Activated CD4-positive, alpha-beta memory T cell treated with anti-CD3 and anti-CD28 coated beads for 36 hours (primary cell): ENCODE results near the gene CAND2. TPM values are rescaled to one million over a fixed set of nuclear protein-coding genes. Genes with fewer than 3 reads are reported as not detected.

Experiments
- CTCF ChIA-PET: fragments of 350-600 bp; sonication (Branson Sonifier 250); formaldehyde crosslinking; loops from one replicate; lab custom pipeline; 2021; ENCODE audit warnings: antibody characterized with exemption, inconsistent platforms; lab: Charles Lee
- POLR2A ChIA-PET: fragments of 350-600 bp; sonication (Branson Sonifier 250); formaldehyde crosslinking; loops from one replicate; lab custom pipeline; 2021; ENCODE audit warnings: antibody characterized with exemption; lab: Charles Lee
- DNase-seq: peaks from one replicate; pipeline ENCODE4 v3.0.0-alpha.2; 2020
- H3K27ac Mint-ChIP-seq: one replicate; pipeline ENCODE4 v1.8.0; 2021; ENCODE audit warnings: mixed read lengths
- H3K27me3 Mint-ChIP-seq: one replicate; pipeline ENCODE4 v1.8.0; 2021; ENCODE audit warnings: mixed read lengths
- H3K36me3 Mint-ChIP-seq: one replicate; pipeline ENCODE4 v1.8.0; 2021; ENCODE audit warnings: mixed read lengths
- H3K4me1 Mint-ChIP-seq: one replicate; pipeline ENCODE4 v1.8.0; 2021; ENCODE audit warnings: low read depth, mixed read lengths
- H3K4me3 Mint-ChIP-seq: one replicate; pipeline ENCODE4 v1.8.0; 2021; ENCODE audit warnings: mild to moderate bottlenecking, mixed read lengths
- H3K9me3 Mint-ChIP-seq: one replicate; pipeline ENCODE4 v1.8.0; 2021; ENCODE audit warnings: mixed read lengths
- intact Hi-C: fragments of 100-400 bp; cut with micrococcal nuclease; formaldehyde crosslinking; loops from one replicate; pipeline ENCODE4 v1.15.1; 2023
- total RNA-seq, 2 experiments: library from RNA; stranded (reverse); gene quantifications; one replicate each; pipeline ENCODE4 v1.2.3, GENCODE V29; 2021

The CAND2 gene
- total RNA-seq, 2 experiments from 2014 or later: 1.2 to 1.6 TPM

GRCh38 chr3:12756635-12757034 is 39.8 kb upstream of the CAND2 start:
- H3K4me3 Mint-ChIP-seq: no peak overlapping the region
- intact Hi-C loops: no loop called here
- no peak overlapping the region for H3K27ac Mint-ChIP-seq
- peaks cover 6% of the 10 kb centered on the region for H3K4me1 Mint-ChIP-seq
- ChIA-PET POLR2A (no interaction called here), CTCF (interaction anchor here (0.5 to 0.9 kb wide), 2 partner anchors 37 to 536 kb away, joined by 3 read pairs; no protein-coding TSS in a partner anchor)
- DNase-seq: no peak
- H3K36me3 Mint-ChIP-seq: no peaks in the 10 kb centered on the region
- no peaks in the 10 kb centered on the region for H3K9me3 Mint-ChIP-seq
- H3K27me3 Mint-ChIP-seq: peaks cover 6% of the 10 kb centered on the region

DNA sequence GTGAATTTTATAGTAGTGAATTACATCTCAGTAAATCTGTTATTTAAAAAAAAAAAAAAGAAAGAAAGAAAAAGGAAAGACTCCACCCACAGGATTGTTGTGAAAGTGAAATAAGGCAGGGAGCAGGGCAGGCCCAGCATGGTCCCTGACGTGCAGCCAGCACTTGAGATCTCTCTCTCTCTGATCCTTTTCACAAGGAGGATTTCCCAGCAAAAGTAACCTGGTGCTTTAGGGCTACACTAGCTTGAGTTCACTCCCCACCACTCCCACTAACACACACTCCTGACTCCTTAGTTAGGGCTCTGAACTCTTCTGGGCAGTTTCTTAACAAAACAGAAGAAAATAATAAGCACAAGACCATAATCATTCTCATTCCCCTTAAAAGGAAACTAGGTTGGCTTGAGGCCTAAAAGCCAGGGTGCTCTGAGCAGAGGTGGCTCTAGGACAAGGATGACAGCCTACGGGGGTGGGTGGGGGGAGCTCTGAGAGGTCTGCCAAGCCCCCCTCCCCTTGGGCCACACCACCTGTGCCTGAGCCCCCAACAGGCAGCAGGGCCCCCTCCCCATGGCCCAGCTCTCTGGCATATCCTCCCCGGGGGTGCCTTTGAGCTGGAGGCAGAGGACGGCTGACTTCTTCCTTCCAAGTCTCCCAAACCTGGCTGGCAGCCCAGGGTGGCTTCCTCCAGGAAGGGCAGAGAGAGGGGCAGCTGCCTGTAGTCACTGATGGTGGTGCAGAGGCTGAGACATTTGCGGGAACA is 38.3 kb upstream of the CAND2 start:
- ChIA-PET POLR2A (no interaction called here), CTCF (interaction anchor here (0.7 to 1.0 kb wide), 3 partner anchors 16 to 73 kb away, joined by 3 to 4 read pairs (median 3); no protein-coding TSS in a partner anchor)
- intact Hi-C loops: no loop called here
- H3K27me3 Mint-ChIP-seq: peaks cover 8% of the 10 kb centered on the region
- H3K27ac Mint-ChIP-seq: peak overlapping the region; percentile 21
- peaks cover 8% of the 10 kb centered on the region for H3K4me1 Mint-ChIP-seq
- H3K4me3 Mint-ChIP-seq: no peak overlapping the region
- no peak for DNase-seq
- no peaks in the 10 kb centered on the region for H3K36me3 Mint-ChIP-seq
- H3K9me3 Mint-ChIP-seq: no peaks in the 10 kb centered on the region

DNA sequence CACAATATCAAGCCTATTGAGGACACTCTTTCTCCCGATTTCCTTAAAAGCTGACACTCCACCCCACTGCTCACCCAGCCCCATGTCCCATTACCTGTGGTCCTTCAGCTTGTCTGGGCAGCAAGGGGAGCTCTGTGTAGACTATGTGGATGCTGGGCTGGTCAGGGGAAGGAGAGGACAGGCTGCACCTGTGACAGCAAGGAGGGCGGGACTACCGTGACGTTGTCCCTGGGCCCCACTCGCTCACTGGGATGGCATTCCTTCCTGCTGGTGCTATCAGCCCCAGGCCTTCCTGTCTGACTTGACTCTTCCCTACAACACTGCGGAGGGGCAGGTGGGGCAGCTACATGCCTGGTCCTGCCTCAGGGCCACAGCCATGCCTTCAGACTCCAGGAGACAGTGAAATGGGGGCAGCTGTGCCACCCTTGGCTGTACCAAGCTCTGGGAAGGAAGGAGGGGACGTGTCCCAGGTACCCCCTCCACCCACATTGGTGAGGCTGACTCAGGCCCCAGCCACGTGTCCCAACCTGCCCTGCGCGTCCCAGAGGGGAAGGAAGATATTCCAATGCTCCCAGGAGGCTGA is 37.3 kb upstream of the CAND2 start, which contains the start of gene TMEM40:
Gene TMEM40, minus strand, starts transcription at position 163 of the 583 bp plus-strand sequence. CDS start 9,427 bp downstream, outside the sequence.
- Mint-ChIP-seq H3K36me3 (no peaks in the 10 kb centered on the region), H3K4me3 (no peak within 1 kb of the TSS), H3K27ac (peak within 1 kb of the TSS; percentile 21), H3K9me3 (no peaks in the 10 kb centered on the region), H3K4me1 (peaks cover 8% of the 10 kb centered on the region), H3K27me3 (peaks cover 8% of the 10 kb centered on the region)
- POLR2A ChIA-PET: no interaction called here
- intact Hi-C loops: no loop called here
- DNase-seq: no peak
- CTCF ChIA-PET: interaction anchor here (0.5 to 1.0 kb wide), 3 partner anchors 15 to 65 kb away, joined by 3 to 4 read pairs (median 3); no protein-coding TSS in a partner anchor

DNA sequence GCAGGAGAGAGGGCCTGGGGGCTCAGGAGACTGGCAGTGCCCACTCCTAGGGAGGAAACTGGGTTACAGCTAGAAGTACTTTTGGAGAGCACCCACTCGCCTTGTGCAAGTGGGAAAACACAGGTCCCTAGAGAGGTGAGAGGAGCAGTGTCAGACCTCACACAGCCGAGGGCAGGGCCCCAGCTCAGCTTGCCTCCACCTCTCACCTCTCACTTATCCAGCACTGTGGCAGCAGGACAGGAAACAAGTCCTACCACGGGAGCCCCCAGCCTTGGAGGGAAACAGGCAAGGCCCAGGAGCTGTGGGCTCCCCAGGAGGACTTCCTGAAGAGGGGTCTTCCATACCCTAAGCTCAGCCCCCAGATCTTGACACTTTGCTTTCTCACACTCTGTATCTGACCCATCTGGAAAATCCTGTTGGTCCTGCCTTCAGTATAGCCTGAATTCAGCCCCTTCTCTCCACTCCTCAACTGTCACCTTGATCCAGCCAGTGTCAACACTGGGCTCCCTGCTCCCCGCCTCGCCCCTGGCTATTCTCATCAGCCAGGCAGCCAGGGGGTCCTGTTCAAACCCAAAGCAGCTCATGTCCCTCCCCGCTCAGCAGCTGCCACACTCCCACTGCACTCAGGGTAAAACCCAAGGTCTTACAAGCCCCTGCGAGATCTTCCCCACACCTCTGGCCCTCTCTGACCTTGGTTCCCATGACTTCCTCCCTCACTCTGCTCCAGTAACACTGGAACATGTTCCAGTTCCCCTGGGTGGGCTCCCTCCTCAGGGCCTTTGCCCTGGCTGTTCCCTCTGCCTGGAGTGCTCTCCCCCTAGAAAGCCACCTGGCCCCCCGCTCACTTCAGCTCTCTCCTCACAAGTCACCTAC is 36.6 kb upstream of the CAND2 start:
- H3K27me3 Mint-ChIP-seq: peaks cover 8% of the 10 kb centered on the region
- H3K36me3 Mint-ChIP-seq: no peaks in the 10 kb centered on the region
- CTCF ChIA-PET: interaction anchor here (0.5 kb wide), 1 partner anchor 65 kb away, joined by 4 read pairs; no protein-coding TSS in a partner anchor
- H3K4me3 Mint-ChIP-seq: no peak overlapping the region
- POLR2A ChIA-PET: no interaction called here
- H3K4me1 Mint-ChIP-seq: peaks cover 8% of the 10 kb centered on the region
- intact Hi-C loops: no loop called here
- no peak overlapping the region for H3K27ac Mint-ChIP-seq
- H3K9me3 Mint-ChIP-seq: no peaks in the 10 kb centered on the region
- no peak for DNase-seq

- POLR2A ChIA-PET: no interaction called here
- H3K4me1 Mint-ChIP-seq: peaks cover 2% of the 10 kb centered on the region
- H3K27ac Mint-ChIP-seq: no peak overlapping the region
Observed at GRCh38 chr3:12764171-12764776, 32.2 kb upstream of the CAND2 start.

GRCh38 chr3:12766541-12766940 is 29.9 kb upstream of the CAND2 start:
- intact Hi-C loops: no loop called here
- DNase-seq: no peak
- no peaks in the 10 kb centered on the region for H3K36me3 Mint-ChIP-seq
- no peak overlapping the region for H3K4me3 Mint-ChIP-seq
- ChIA-PET POLR2A (no interaction called here), CTCF (interaction anchor here (1.1 to 1.2 kb wide), 2 partner anchors 44 to 59 kb away, joined by 3 to 5 read pairs; no protein-coding TSS in a partner anchor)
- no peak overlapping the region for H3K27ac Mint-ChIP-seq
- H3K4me1 Mint-ChIP-seq: peaks cover 2% of the 10 kb centered on the region
- H3K27me3 Mint-ChIP-seq: peaks cover 2% of the 10 kb centered on the region
- H3K9me3 Mint-ChIP-seq: no peaks in the 10 kb centered on the region

More at GRCh38 chr3:12764171-12764776, 32.2 kb upstream of the CAND2 start:
- H3K36me3 Mint-ChIP-seq: no peaks in the 10 kb centered on the region
- H3K4me3 Mint-ChIP-seq: no peak overlapping the region
- DNase-seq: no peak
- H3K9me3 Mint-ChIP-seq: no peaks in the 10 kb centered on the region
- CTCF ChIA-PET: interaction anchor here (0.6 kb wide), 1 partner anchor 263 kb away, joined by 3 read pairs; no protein-coding TSS in a partner anchor
- peaks cover 2% of the 10 kb centered on the region for H3K27me3 Mint-ChIP-seq
- intact Hi-C loops: no loop called here

- no peaks in the 10 kb centered on the region for H3K9me3 Mint-ChIP-seq
- ChIA-PET CTCF (interaction anchor here (1.4 kb wide), 1 partner anchor 20 kb away, joined by 4 read pairs; no protein-coding TSS in a partner anchor), POLR2A (no interaction called here)
- no peak overlapping the region for H3K27ac Mint-ChIP-seq
- no peaks in the 10 kb centered on the region for H3K36me3 Mint-ChIP-seq
- intact Hi-C loops: no loop called here
- DNase-seq: no peak
- no peak overlapping the region for H3K4me3 Mint-ChIP-seq
- no peaks in the 10 kb centered on the region for H3K4me1 Mint-ChIP-seq
- peaks cover 2% of the 10 kb centered on the region for H3K27me3 Mint-ChIP-seq
Observed at GRCh38 chr3:12768579-12769527, 27.6 kb upstream of the CAND2 start.

- CTCF ChIA-PET: no interaction called here
- H3K4me1 Mint-ChIP-seq: no peaks in the 10 kb centered on the region
- DNase-seq: no peak
- intact Hi-C loops: no loop called here
- POLR2A ChIA-PET: no interaction called here
- H3K9me3 Mint-ChIP-seq: no peaks in the 10 kb centered on the region
- H3K27me3 Mint-ChIP-seq: peaks cover 2% of the 10 kb centered on the region
- H3K4me3 Mint-ChIP-seq: no peak overlapping the region
- H3K36me3 Mint-ChIP-seq: no peaks in the 10 kb centered on the region
- no peak overlapping the region for H3K27ac Mint-ChIP-seq
Observed at GRCh38 chr3:12769761-12770160, 26.7 kb upstream of the CAND2 start.

DNA sequence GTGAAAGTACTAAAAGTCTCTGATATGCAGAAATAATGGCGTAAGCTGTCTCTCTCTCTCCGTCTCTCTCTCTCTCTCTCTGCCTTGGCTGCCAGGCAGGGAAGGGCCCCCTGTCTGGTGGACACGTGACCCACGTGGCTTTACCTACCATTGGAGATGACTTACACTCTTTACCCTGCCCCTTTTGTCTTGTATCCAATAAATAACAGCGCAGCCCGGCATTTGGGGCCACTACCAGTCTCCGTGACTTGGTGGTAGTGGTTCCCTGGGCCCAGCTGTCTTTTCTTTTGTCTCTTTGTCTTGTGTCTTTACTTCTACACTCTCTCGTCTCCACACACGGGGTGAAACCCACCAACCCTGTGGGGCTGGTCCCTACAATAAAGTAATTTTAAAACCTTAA is 25.2 kb upstream of the CAND2 start:
- Mint-ChIP-seq H3K4me3 (no peak overlapping the region), H3K9me3 (no peaks in the 10 kb centered on the region), H3K27ac (no peak overlapping the region), H3K36me3 (no peaks in the 10 kb centered on the region), H3K27me3 (peaks cover 2% of the 10 kb centered on the region), H3K4me1 (no peaks in the 10 kb centered on the region)
- CTCF ChIA-PET: no interaction called here
- POLR2A ChIA-PET: no interaction called here
- intact Hi-C loops: no loop called here
- DNase-seq: no peak

DNA sequence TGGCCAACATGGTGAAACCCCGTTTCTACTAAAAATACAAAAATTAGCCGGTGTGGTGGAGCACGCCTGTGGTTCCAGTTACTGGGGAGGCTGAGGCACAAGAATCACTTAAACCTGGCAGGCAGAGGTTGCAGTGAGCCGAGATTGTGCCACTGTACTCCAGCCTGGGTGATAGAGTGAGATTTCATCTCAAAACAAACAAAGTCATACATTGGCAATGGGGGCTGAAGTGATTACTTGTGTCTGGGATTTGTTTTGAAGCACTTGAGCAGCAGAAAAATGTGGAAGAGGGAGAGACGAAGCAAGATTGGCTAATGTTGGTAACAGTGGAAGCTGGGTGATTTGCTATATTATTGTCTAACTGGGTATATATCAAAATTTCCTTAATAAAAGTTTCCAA is 24.0 kb upstream of the CAND2 start:
- no peaks in the 10 kb centered on the region for H3K36me3 Mint-ChIP-seq
- intact Hi-C loops: no loop called here
- no peak for DNase-seq
- H3K27me3 Mint-ChIP-seq: peaks cover 3% of the 10 kb centered on the region
- H3K27ac Mint-ChIP-seq: no peak overlapping the region
- no peaks in the 10 kb centered on the region for H3K9me3 Mint-ChIP-seq
- no peaks in the 10 kb centered on the region for H3K4me1 Mint-ChIP-seq
- POLR2A ChIA-PET: no interaction called here
- CTCF ChIA-PET: no interaction called here
- no peak overlapping the region for H3K4me3 Mint-ChIP-seq
